K562 (cell line): ENCODE results near the gene ZNF565. TPM values are rescaled to one million over a fixed set of nuclear protein-coding genes. Genes with fewer than 3 reads are reported as not detected.

Source experiments
- ARHGAP35 ChIP-seq: fragments of 450-650 bp; IDR thresholded peaks from 2 replicates; pipeline ENCODE4 v1.6.1; 2018; ENCODE audit not compliant: partially characterized antibody
- CBX1 ChIP-seq: sonication (generic); IDR thresholded peaks from 2 replicates; pipeline ENCODE4 v1.6.1; 2016; ENCODE audit warnings: antibody characterized with exemption, low read depth, mild to moderate bottlenecking
- CREBBP ChIP-seq: IDR thresholded peaks from one replicate; pipeline ENCODE4 v1.6.1; 2012; ENCODE audit warnings: low read depth, mild to moderate bottlenecking, control low read depth, inconsistent platforms, low read length
- FOS ChIP-seq: IDR thresholded peaks from 3 replicates; pipeline ENCODE4 v1.6.1; 2011; ENCODE audit not compliant: insufficient read length; ENCODE audit errors: extremely low read depth
- GABPA ChIP-seq: fragments of 200-800 bp; sonication (Bioruptor generic); conservative IDR thresholded peaks from 2 replicates; pipeline ENCODE4 v1.6.1; 2016; ENCODE audit warnings: low read depth, missing genetic modification characterization, missing compliant biosample characterization
- HMGN3 ChIP-seq: IDR thresholded peaks from 2 replicates; pipeline ENCODE4 v1.6.1; 2011; ENCODE audit warnings: borderline replicate concordance, low read depth, mild to moderate bottlenecking, mixed read lengths, low read length; ENCODE audit not compliant: insufficient read length; ENCODE audit errors: extremely low read depth
- NCOA1 ChIP-seq: fragments of 450-650 bp; IDR thresholded peaks from 2 replicates; pipeline ENCODE4 v1.6.1; 2016; ENCODE audit warnings: low read depth
- NFXL1 ChIP-seq: fragments of 450-650 bp; formaldehyde crosslinking; IDR thresholded peaks from 2 replicates; pipeline ENCODE4 v1.4.0; 2021; ENCODE audit warnings: mild to moderate bottlenecking
- PML ChIP-seq: IDR thresholded peaks from 2 replicates; pipeline ENCODE4 v1.6.1; 2012; ENCODE audit warnings: low read length, inconsistent platforms
- SIN3B ChIP-seq: fragments of 450-650 bp; IDR thresholded peaks from 2 replicates; pipeline ENCODE4 v1.6.1; 2017; ENCODE audit warnings: low read depth, mild to moderate bottlenecking, moderate library complexity
- SOX6 ChIP-seq: fragments of 450-650 bp; IDR thresholded peaks from 2 replicates; pipeline ENCODE4 v1.6.1; 2014; ENCODE audit warnings: mild to moderate bottlenecking
- TBL1XR1 ChIP-seq, 2 experiments: IDR thresholded peaks; 2 replicates each; pipeline ENCODE4 v1.6.1; 2012; ENCODE audit warnings: improper control_type of control experiment in 2 of 2, low read length in 2 of 2, mild to moderate bottlenecking in 1 of 2
- TBP ChIP-seq: optimal IDR thresholded peaks from 2 replicates; pipeline ENCODE3; 2011; ENCODE audit warnings: low read depth, low read length, improper control_type of control experiment
- TFAM ChIP-seq: fragments of 250-450 bp; sonication (Bioruptor Pico); conservative IDR thresholded peaks from 2 replicates; pipeline ENCODE4 v1.5.0; 2021; ENCODE audit warnings: mild to moderate bottlenecking, moderate library complexity
- TRIM28 ChIP-seq: fragments of 450-650 bp; IDR thresholded peaks from 2 replicates; pipeline ENCODE4 v1.6.1; 2017
- ZC3H11A ChIP-seq: IDR thresholded peaks from 2 replicates; pipeline ENCODE4 v1.6.1; 2012; ENCODE audit warnings: low read depth, low read length, improper control_type of control experiment
- ZNF124 ChIP-seq: sonication (generic); formaldehyde crosslinking; IDR thresholded peaks from 2 replicates; pipeline ENCODE4 v1.8.1; 2022; ENCODE audit warnings: missing genetic modification reagents
- ZNF239 ChIP-seq: fragments of 250-450 bp; sonication (Bioruptor Pico); IDR thresholded peaks from 2 replicates; pipeline ENCODE4 v1.4.0; 2020; ENCODE audit warnings: mild to moderate bottlenecking
- ZNF3 ChIP-seq: fragments of 250-450 bp; sonication (Bioruptor Pico); IDR thresholded peaks from 2 replicates; pipeline ENCODE4 v1.5.0; 2021; ENCODE audit warnings: mild to moderate bottlenecking, moderate library complexity
- ZNF445 ChIP-seq: fragments of 250-450 bp; sonication (Bioruptor Pico); IDR thresholded peaks from 2 replicates; pipeline ENCODE4 v1.4.0; 2020; ENCODE audit warnings: low read depth, mild to moderate bottlenecking, moderate library complexity
- polyA plus RNA-seq, 8 experiments: library from polyadenylated mRNA; depleted of rRNA in 4 of 8; stranded (reverse) in 5 of 8; unstranded in 3 of 8; fragments of >200 nt; fragmentation: Nextera tagmentation in 2 of 8; fragmentation: Illumina TruSeq in 1 of 8; extraction: Ambion mirVana in 2 of 8; extraction: Trizol in 1 of 8; gene quantifications; 2 replicates each; pipeline versions ENCODE4 v1.2.1 to v1.2.3, GENCODE V29; 2011 to 2014; ENCODE audit warnings: inconsistent platforms in 1 of 8, missing spikeins in 1 of 8
- total RNA-seq, 7 experiments: library from RNA; depleted of rRNA in 6 of 7; stranded (reverse); fragments of >200 nt in 6 of 7; fragmentation: Illumina TruSeq in 2 of 7; extraction: Trizol in 2 of 7; gene quantifications; 2 replicates each; pipeline versions ENCODE4 v1.2.1 to v1.2.3, GENCODE V29; 2011 to 2021; ENCODE audit warnings: low replicate concordance in 1 of 7
- TF ChIP-seq, protein P1 (sequence below): sonication (generic); formaldehyde crosslinking; IDR thresholded peaks from 2 replicates; pipeline ENCODE4 v1.8.0; 2023; ENCODE audit warnings: mild to moderate bottlenecking, missing genetic modification reagents
- TF ChIP-seq, protein P2 (sequence below): fragments of 450-650 bp; conservative IDR thresholded peaks from 2 replicates; pipeline ENCODE4 v1.6.1; 2016; ENCODE audit warnings: missing genetic modification characterization, low read depth, mild to moderate bottlenecking, missing compliant biosample characterization, moderate library complexity
- TF ChIP-seq, protein P3 (sequence below), 2 experiments: IDR thresholded peaks in 1 of 2; conservative IDR thresholded peaks in 1 of 2; 2 replicates each; pipeline ENCODE4 v1.6.1; 2016; ENCODE audit warnings: low read depth in 2 of 2, mild to moderate bottlenecking in 1 of 2, missing compliant biosample characterization in 1 of 2, missing genetic modification characterization in 1 of 2, moderate library complexity in 1 of 2

Gene ZNF565
- total and polyA plus RNA-seq, 9 of the 15 experiments (the other 6 are each of a cell fraction or from before 2014, with no cell fraction given) = 1.3 to 3.2 (median 2.6) TPM

DNA sequence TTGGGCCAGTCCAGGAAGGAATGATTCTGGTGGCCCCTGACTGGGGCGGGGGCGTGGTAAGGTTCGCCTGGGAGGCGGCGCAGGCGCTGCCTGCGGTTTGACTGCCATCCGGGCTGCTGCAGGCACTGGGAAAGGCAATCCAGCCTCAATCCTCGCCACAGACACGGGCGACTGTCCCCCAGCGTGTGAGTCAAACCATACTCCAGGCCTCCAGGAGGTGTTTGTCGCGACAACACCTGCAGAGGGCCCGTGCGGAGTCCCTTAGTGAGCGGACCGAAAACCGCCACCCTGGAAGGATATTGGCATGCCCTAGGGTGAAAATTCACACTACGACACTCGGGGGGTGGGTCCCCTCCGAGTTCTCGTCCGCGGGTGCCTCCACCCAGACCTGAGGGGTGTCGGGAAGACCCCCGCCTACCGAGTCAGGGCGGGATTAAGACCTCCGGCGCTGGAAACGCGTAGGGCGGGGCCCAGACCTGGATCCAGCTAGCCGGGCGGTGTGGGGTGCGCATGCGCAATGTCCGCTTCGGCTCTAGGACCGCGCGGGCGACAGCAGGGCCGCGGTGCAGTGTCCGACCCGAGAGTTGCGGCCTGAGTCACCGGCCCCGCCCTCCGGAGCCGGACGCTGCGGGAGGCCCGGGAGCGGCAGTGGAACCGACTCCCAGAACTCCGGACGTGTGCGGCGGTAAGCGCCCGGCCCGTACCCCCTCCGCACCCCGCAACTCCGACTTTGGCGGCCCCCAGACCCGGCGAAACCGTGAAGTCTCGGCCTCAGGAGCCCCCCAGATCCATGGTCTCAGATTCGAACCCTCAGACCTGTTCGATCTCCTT is 74.8 kb downstream of the ZNF565 start, which contains the start of gene CAPNS1 (continued):
- TF ChIP-seq NCOA1 (no peak), HMGN3 (peak; percentile 94), TRIM28 (no peak), TBP (peak; percentile 49), TFAM (CRISPR knock-in tag) (no peak), FOS (peak; percentile 5), SOX6 (peak; percentile 54), NFXL1 (CRISPR knock-in tag) (no peak), ZNF239 (no peak), ARHGAP35 (no peak), TBL1XR1 (IDR thresholded peaks at IDR 0.05; ENCODE audit: low read length in 2 of 2) (peak; percentile 2 to 49; a peak in 1 of 4 replicates), CREBBP (no peak), ZNF3 (no peak), ZC3H11A (no peak), ZNF445 (CRISPR knock-in tag) (no peak; the same call in 1 of the 2 replicates), GABPA (tag) (peak; percentile 52), PML (peak; percentile 47; the same call in 1 of the 2 replicates), SIN3B (0 out of 2 replicates have a peak, but pooled peaks have one; percentile 10), CBX1 (peak; percentile 87), ZNF124 (CRISPR knock-in tag) (no peak)
- TF ChIP-seq, protein P1, sequence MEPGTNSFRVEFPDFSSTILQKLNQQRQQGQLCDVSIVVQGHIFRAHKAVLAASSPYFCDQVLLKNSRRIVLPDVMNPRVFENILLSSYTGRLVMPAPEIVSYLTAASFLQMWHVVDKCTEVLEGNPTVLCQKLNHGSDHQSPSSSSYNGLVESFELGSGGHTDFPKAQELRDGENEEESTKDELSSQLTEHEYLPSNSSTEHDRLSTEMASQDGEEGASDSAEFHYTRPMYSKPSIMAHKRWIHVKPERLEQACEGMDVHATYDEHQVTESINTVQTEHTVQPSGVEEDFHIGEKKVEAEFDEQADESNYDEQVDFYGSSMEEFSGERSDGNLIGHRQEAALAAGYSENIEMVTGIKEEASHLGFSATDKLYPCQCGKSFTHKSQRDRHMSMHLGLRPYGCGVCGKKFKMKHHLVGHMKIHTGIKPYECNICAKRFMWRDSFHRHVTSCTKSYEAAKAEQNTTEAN = no peak
- TF ChIP-seq, protein P2, sequence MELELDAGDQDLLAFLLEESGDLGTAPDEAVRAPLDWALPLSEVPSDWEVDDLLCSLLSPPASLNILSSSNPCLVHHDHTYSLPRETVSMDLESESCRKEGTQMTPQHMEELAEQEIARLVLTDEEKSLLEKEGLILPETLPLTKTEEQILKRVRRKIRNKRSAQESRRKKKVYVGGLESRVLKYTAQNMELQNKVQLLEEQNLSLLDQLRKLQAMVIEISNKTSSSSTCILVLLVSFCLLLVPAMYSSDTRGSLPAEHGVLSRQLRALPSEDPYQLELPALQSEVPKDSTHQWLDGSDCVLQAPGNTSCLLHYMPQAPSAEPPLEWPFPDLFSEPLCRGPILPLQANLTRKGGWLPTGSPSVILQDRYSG (tag) = no peak
- TF ChIP-seq, protein P3, sequence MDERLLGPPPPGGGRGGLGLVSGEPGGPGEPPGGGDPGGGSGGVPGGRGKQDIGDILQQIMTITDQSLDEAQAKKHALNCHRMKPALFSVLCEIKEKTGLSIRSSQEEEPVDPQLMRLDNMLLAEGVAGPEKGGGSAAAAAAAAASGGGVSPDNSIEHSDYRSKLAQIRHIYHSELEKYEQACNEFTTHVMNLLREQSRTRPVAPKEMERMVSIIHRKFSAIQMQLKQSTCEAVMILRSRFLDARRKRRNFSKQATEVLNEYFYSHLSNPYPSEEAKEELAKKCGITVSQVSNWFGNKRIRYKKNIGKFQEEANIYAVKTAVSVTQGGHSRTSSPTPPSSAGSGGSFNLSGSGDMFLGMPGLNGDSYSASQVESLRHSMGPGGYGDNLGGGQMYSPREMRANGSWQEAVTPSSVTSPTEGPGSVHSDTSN (CRISPR knock-in tag; IDR thresholded peaks at IDR 0.05; ENCODE audit: low read depth) = no peak
- TF ChIP-seq, protein P3 (tag; conservative IDR thresholded peaks at IDR 0.05; ENCODE audit: low read depth) = no peak
